ENCODE measurements around the gene ADAMTS19.
A peak's percentile ranks its signal among the peaks of the same experiment; 100 is the strongest.

ADAMTS19 gene

GRCh38 chr5:129689045-129689444, 228.9 kb downstream of the ADAMTS19 start:
- no peak for DNase-seq

GRCh38 chr5:129691220-129691619, 231.1 kb downstream of the ADAMTS19 start:
- no peak for DNase-seq

GRCh38 chr5:129696636-129697035, 236.5 kb downstream of the ADAMTS19 start:
- DNase-seq = no peak

GRCh38 chr5:129698661-129699060, 238.6 kb downstream of the ADAMTS19 start:
- no peak for DNase-seq

- DNase-seq = no peak
Measured at GRCh38 chr5:129716235-129716634, 256.1 kb downstream of the ADAMTS19 start.

- no peak for DNase-seq
Measured at GRCh38 chr5:129716651-129717050, 256.6 kb downstream of the ADAMTS19 start.

- no peak for DNase-seq
Measured at GRCh38 chr5:129717751-129718310, 257.7 kb downstream of the ADAMTS19 start.

GRCh38 chr5:129718471-129719090, 258.5 kb downstream of the ADAMTS19 start:
- DNase-seq = no peak

GRCh38 chr5:129724222-129724621, 264.1 kb downstream of the ADAMTS19 start:
- no peak for DNase-seq

GRCh38 chr5:129724647-129725046, 264.5 kb downstream of the ADAMTS19 start:
- no peak for DNase-seq

- DNase-seq = no peak
Measured at GRCh38 chr5:129739773-129740172, 279.7 kb downstream of the ADAMTS19 start.

GRCh38 chr5:129743541-129744187, 283.6 kb downstream of the ADAMTS19 start:
- DNase-seq = no peak

- no peak for DNase-seq
Measured at GRCh38 chr5:129745997-129746396, 285.9 kb downstream of the ADAMTS19 start.

GRCh38 chr5:129746876-129747275, 286.8 kb downstream of the ADAMTS19 start:
- DNase-seq = no peak

- no peak for DNase-seq
Measured at GRCh38 chr5:129747572-129748407, 287.7 kb downstream of the ADAMTS19 start, which contains the start of gene MINAR2. Gene MINAR2 (plus strand): TSS chr5:129748094. CDS start chr5:129748191, 97 bp downstream.

GRCh38 chr5:129748913-129749880, 289.1 kb downstream of the ADAMTS19 start:
- no peak for DNase-seq

- DNase-seq = no peak
Measured at GRCh38 chr5:129760636-129761325, 300.7 kb downstream of the ADAMTS19 start.

GRCh38 chr5:129763651-129764050, 303.6 kb downstream of the ADAMTS19 start:
- DNase-seq = no peak

- no peak for DNase-seq
Measured at GRCh38 chr5:129766798-129767197, 306.7 kb downstream of the ADAMTS19 start.

- DNase-seq = peak; percentile 18
Measured at GRCh38 chr5:129767927-129768380, 307.9 kb downstream of the ADAMTS19 start.

GRCh38 chr5:129768735-129769134, 308.6 kb downstream of the ADAMTS19 start:
- DNase-seq = no peak
